IPS-18a (cell line): ENCODE measurements around the gene TSSK2.

Experiments
- H3K27ac ChIP-seq: one replicate; pipeline ENCODE4 v1.5.1; 2013; ENCODE audit warnings: low read length
- H3K27me3 ChIP-seq: one replicate; pipeline ENCODE4 v1.6.1; 2013; ENCODE audit warnings: mild to moderate bottlenecking, low read length; ENCODE audit not compliant: control insufficient read depth, insufficient read depth
- H3K36me3 ChIP-seq: one replicate; pipeline ENCODE4 v1.6.1; 2013; ENCODE audit warnings: low read depth, low read length; ENCODE audit not compliant: control insufficient read depth
- H3K4me1 ChIP-seq: one replicate; pipeline ENCODE4 v1.6.1; 2013; ENCODE audit warnings: low read depth, low read length; ENCODE audit not compliant: control insufficient read depth
- H3K4me3 ChIP-seq: one replicate; pipeline ENCODE4 v1.5.1; 2013; ENCODE audit warnings: low read length
- H3K9ac ChIP-seq: one replicate; pipeline ENCODE4 v1.6.1; 2013; ENCODE audit warnings: mild to moderate bottlenecking, low read length, moderate library complexity
- H3K9me3 ChIP-seq: one replicate; pipeline ENCODE4 v1.6.1; 2013; ENCODE audit warnings: low read depth, low read length; ENCODE audit not compliant: control insufficient read depth

TSSK2 gene

DNA sequence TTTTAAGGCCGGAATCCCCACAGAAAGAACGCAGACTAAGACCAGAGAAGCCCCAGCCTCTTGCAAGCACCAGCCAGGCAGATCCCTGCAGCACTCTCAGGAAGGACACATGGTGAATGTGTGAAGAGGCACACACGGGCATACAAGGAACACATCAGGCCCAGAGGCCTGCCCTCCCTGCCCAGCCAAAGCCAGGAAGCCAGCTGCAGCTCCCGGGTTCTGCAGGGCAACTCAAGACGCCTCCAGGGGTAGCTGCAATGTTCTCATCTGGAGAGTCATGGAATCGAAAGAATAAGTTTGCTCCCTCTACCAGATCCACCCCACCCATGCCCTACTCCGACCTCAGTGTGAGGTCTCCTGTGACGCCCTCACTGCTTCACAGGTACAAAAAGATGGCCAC is 11.2 kb upstream of the TSSK2 start:
- no peaks in the 10 kb centered on the region for H3K9me3 ChIP-seq
- H3K9ac ChIP-seq, result no peak overlapping the region
- peaks cover 12% of the 10 kb centered on the region for H3K4me1 ChIP-seq
- no peak overlapping the region for H3K27ac ChIP-seq
- peaks cover 4% of the 10 kb centered on the region for H3K36me3 ChIP-seq
- no peak overlapping the region for H3K4me3 ChIP-seq
- H3K27me3 ChIP-seq, result no peaks in the 10 kb centered on the region

DNA sequence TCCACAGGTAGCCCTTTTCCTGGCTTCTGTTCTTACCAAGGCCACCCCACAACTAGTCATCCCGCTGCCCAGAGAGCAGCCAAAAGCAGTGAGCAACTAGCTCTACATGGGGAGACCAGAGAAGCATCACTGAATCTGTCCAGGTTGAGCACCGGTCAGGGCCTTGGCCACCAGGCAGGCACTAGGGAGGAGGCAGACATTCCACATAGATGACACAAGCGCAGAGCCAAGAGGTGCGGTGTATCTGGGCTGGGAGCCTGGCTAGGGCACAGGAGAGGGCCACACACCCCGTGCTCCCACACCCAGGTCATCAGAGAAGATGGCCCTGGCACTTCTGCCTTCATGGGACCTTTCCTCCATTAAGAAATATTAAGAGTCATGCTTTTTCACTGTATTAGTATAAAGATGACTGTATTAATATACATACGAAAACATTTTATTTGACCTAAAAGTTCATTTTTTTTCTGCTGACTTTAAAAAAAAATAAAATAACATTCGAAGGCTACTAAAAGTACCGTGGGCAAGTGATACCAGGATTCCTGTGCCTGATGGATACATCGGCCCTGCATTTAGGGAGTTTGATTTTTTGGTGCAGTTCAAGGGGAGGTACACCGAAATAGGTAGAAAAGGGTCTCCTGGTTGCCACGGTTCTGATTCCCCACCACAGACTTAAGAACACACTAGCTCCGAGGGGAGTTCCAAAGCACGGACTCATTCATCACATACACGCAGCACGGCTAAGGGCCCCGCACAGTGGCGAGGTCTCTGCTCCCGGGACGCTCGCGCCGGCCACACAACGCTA is 10.1 kb upstream of the TSSK2 start:
- no peaks in the 10 kb centered on the region for H3K27me3 ChIP-seq
- peak overlapping the region; percentile 92 for H3K4me3 ChIP-seq
- peaks cover 4% of the 10 kb centered on the region for H3K36me3 ChIP-seq
- H3K9me3 ChIP-seq, result no peaks in the 10 kb centered on the region
- H3K4me1 ChIP-seq, result peaks cover 12% of the 10 kb centered on the region
- H3K9ac ChIP-seq, result peak overlapping the region; percentile 70
- no peak overlapping the region for H3K27ac ChIP-seq

DNA sequence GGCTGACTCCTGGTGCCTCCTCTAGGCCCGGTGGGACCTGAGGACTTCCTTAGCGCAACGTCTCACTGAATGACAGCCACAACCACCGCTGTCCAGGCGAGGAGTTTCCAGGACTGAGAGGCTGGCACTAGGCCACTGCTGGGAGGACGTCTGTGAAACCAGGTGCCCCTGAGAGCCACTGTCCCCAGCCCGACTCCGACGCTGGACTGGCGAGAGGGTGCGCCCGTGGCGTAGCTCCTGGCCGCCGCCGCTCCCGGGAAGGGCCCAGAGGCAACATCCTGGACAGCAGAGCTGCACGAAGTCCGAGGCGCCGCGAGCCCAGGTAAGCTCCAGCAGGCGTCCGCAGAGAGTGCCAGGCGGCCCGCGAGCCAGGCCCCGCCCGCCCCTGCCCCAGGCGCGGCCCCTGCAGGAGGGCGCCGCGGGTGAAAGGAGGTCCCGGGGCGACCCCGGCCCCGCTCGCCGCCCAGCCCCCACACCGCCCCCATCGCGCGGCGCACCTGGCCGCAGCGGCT is 9.4 kb upstream of the TSSK2 start:
- H3K9me3 ChIP-seq, result no peaks in the 10 kb centered on the region
- H3K9ac ChIP-seq, result peak overlapping the region; percentile 70
- H3K4me1 ChIP-seq, result peaks cover 12% of the 10 kb centered on the region
- no peaks in the 10 kb centered on the region for H3K27me3 ChIP-seq
- peak overlapping the region; percentile 92 for H3K4me3 ChIP-seq
- no peak overlapping the region for H3K27ac ChIP-seq
- H3K36me3 ChIP-seq, result peaks cover 4% of the 10 kb centered on the region

DNA sequence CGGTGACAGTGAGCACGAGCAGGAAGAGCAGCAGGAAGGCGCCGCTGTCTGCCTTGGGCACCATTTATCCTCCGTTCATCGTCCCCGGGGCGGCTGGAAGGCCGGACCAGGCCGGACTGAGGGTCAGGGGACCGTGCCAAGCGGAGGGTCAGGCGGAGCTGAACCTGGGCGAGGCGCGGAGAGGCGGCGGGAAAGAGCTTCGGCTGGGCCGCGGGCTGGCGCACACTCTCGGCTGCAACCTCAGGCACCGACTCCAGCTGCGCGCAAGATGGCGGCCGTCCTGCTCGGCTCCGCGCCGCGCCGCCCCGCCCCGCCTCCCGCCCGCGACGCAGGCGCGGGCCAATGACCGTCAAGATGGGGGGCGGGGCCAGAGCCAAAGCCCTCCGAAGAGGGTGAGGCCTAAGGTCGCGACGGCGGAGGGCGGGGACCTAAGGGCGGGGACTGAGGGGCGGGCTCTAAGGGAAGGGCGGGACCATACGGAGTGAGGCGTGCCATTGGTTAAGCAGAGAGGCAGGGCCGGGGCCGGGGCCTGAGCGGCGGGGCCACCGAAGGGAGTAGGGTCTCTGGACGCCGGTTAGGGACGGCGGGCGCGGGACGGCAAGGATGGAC is 8.9 kb upstream of the TSSK2 start, which contains the start of gene DGCR2:
Gene DGCR2 (minus strand): TSS at position 270 of the 609 bp plus-strand sequence. CDS start 206 bp downstream, at position 64.
- no peaks in the 10 kb centered on the region for H3K27me3 ChIP-seq
- peaks cover 12% of the 10 kb centered on the region for H3K4me1 ChIP-seq
- H3K9ac ChIP-seq, result peak within 1 kb of the TSS; percentile 72
- peaks cover 4% of the 10 kb centered on the region for H3K36me3 ChIP-seq
- H3K9me3 ChIP-seq, result no peaks in the 10 kb centered on the region
- peak within 1 kb of the TSS; percentile 92 for H3K4me3 ChIP-seq
- H3K27ac ChIP-seq, result peak within 1 kb of the TSS; percentile 47

DNA sequence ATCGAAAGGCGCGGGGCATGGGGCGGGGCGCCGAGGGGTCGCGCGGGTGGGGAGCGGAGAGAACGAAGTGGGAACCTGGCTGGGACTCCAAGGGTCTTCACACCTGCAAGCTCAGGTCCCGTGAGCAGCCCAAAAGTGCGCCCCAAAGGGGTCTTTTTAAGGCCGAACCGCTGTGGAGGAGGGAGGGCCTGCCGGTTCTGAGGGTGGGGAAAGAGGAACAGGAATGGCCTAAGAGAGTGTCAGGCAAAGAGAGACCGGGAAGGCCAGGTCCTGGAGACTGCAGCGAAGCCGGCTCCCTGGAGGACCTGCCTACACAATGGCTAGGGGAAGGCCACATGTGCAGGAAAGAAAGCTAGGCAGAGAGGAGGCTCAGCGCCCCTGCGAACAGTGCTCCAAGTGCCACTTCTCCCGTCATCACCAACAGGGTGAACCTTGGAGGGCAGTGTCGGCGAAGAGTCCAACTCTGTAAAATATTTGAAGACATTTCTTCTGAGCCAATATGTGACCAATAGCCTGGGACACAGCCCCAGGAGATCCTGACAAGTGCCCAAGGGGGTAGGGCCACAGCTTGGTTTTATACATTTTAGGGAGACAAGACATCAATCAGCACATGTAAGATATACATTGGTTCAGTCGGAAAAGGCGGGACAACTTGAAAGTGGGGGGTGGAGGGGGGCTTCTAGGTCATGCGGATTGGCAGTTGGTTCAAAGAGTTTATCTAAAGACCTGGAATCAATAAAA is 8.2 kb upstream of the TSSK2 start:
- H3K9ac ChIP-seq, result peak overlapping the region; percentile 72
- H3K4me3 ChIP-seq, result peak overlapping the region; percentile 72
- peaks cover 4% of the 10 kb centered on the region for H3K36me3 ChIP-seq
- H3K9me3 ChIP-seq, result no peaks in the 10 kb centered on the region
- peaks cover 12% of the 10 kb centered on the region for H3K4me1 ChIP-seq
- H3K27ac ChIP-seq, result peak overlapping the region; percentile 47
- H3K27me3 ChIP-seq, result no peaks in the 10 kb centered on the region

DNA sequence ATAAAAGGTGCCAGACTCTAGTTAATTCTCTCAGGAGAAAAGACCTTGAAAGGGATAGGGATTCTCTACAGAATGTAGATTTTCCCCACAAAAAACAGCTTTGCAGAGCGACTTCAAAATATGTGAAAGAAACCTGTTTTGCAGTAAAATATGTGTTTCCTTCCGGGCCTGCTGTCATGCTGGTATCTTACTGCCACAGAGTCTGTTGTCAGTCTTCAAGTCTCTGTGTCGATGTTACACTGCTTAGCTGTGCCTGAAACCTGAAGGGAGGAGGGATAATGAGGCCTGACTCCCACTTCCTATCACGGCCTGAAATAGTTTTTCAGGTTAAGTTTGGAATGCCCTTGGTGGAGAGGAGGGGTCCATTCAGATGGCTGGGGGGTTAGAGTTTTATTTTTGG is 7.2 kb upstream of the TSSK2 start:
- Histone ChIP-seq H3K36me3 (no peaks in the 10 kb centered on the region), H3K27ac (no peak overlapping the region), H3K9me3 (no peaks in the 10 kb centered on the region), H3K4me3 (no peak overlapping the region), H3K9ac (no peak overlapping the region), H3K27me3 (no peaks in the 10 kb centered on the region), H3K4me1 (peaks cover 12% of the 10 kb centered on the region)

DNA sequence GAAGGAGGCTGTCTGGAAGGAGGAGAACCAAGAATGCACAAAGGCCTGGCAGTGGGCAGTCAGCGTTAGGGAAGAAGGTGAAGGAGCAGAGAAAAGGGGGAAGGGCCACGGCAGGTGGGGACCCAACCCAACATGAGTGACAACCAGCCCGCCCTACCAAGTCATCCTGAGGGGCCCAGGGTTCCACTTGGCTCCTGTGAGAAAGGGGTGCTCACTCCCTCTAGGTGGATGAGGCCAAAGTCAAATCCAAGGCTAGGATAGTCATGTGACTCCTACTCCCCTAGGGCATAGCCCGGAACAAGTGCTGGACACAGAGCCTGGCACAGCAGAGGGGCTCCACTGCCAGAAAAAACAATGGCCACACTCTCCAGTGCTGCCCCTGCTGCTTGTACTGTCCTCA is 6.7 kb upstream of the TSSK2 start:
- Histone ChIP-seq H3K9ac (no peak overlapping the region), H3K4me1 (peaks cover 12% of the 10 kb centered on the region), H3K36me3 (no peaks in the 10 kb centered on the region), H3K27me3 (no peaks in the 10 kb centered on the region), H3K9me3 (no peaks in the 10 kb centered on the region), H3K4me3 (no peak overlapping the region), H3K27ac (no peak overlapping the region)

DNA sequence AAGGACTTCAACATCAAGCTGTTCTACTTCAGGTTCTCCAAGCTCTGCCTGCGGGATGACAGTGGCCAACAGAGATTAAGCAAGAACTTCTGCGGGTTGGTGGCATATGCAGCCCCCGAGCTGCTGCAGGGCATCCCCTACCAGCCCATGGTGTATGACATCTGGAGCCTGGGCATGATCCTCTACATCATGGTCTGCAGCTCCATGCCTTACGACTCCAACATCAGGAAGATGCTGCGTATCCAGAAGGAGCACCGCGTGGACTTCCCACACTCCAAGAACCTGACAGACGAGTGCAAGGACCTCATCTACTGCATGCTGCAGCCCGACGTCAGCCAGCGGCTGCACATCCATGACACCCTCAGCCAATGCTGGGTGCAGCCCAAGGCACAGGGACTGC is 6.1 kb upstream of the TSSK2 start:
- Histone ChIP-seq H3K27ac (no peak overlapping the region), H3K9me3 (no peaks in the 10 kb centered on the region), H3K36me3 (no peaks in the 10 kb centered on the region), H3K4me1 (peaks cover 12% of the 10 kb centered on the region), H3K27me3 (no peaks in the 10 kb centered on the region), H3K4me3 (no peak overlapping the region), H3K9ac (no peak overlapping the region)

DNA sequence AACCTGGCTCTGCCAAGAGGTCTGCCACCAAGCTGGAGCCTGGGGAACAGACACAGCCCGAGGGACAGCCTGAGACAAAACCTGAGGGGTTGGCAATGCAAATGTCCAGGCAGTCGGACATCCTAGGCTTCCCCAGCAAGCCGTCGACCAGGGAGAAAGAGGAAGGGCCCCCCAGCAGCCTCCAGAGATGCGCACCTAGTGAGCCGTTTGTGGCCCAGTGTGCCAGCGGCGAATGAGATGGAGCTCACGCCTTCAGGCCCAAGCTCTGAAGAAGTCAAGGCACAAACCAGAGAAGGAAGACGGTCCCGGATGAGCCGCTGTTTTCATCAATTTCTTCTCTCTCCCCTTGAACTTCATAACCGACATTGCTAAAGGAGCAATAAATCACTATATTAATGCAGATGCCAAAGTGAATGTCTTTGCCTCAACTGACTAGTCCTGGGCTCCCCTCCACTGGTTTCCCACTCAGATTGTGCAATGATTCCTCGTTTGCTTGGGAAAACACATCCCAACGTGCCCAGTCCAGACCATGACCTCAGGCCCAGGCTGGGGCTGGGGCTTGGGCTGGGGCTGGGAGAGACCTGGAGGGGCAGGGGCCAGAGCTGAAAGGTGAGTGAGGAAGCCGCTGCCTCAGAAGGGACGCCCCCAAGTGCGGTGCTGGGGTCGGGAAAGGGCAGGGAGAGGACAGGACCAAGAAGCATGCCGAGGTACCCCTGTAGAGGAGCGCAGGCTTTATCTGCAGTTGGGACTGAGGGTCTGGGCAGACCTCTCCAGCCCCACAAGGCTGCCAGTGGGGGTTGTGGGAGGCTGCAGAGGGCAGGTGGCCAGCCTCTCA is 5.4 kb upstream of the TSSK2 start:
- Histone ChIP-seq H3K36me3 (no peaks in the 10 kb centered on the region), H3K27ac (no peak overlapping the region), H3K9me3 (no peaks in the 10 kb centered on the region), H3K27me3 (no peaks in the 10 kb centered on the region), H3K4me3 (no peak overlapping the region), H3K4me1 (peaks cover 11% of the 10 kb centered on the region), H3K9ac (no peak overlapping the region)

DNA sequence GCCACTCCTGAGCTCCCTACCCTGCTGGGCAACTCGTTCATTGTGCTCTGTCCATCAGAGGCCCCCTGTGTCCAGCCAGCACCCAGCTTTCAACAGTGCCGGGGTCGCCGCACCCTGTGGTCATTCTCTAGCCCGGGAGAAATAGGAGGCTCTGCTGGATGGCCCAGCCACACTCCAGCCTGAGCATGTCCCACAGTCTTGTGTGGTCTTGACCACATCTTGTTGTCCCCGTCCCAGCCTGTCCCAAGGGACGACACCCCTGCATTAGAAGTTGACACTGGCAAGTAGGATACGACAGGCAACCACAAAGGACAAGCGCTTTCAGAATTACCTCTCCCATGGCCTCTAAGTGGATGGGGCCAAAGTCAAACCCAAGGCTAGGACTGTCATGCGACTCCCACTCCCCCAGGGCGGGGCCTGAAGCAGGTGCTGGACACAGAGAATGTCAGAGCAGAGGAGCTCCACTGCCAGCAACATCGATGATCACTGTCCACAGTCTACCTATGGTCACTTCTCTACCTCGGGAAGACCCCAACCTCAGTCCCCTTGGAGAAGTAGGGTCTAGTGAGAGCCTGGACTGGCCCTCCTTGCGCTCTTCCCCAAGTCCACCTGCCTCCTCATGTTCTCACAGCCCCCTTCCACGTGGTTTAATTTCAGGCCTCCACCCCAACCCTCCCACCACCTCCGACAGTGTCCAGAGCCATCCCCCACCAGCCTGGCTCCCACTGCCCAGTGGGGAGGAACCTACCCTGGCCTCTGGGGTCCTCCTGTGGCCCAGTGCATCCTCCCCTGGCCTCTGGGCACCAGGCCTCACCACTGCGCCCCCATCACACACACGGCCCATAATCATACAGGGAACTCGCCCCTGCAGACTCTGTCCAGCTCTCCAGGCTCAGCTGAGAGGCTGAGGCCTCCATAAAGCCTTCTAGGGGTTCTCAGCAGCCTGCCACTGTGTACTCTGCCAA is 4.5 kb upstream of the TSSK2 start:
- peaks cover 5% of the 10 kb centered on the region for H3K4me1 ChIP-seq
- H3K36me3 ChIP-seq, result no peaks in the 10 kb centered on the region
- H3K9me3 ChIP-seq, result no peaks in the 10 kb centered on the region
- H3K9ac ChIP-seq, result no peak overlapping the region
- H3K27me3 ChIP-seq, result no peaks in the 10 kb centered on the region
- H3K4me3 ChIP-seq, result no peak overlapping the region
- H3K27ac ChIP-seq, result no peak overlapping the region
